ENCODE measurements around the gene MYO1H.

The MYO1H gene

DNA sequence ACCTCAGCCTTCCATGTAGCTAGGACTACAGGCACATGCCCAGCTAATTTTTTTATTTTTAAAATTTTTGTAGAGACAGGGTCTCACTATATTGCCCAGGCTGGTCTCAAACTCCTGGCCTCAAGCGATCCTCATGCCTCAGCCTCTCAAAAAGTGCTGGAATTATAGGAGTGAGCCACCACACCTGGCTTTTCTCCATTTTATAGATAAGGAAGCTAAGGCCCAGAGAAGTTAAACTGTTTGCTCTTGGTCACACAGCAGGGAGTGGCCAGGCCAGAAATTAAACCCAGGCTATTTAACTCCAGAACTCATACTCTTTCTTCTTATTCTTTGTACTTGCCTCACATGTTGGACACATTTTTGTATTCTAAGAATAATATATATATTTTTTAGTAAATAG lies 146.2 kb downstream of the MYO1H start:
- no peak for DNase-seq (ENCODE audit: low spot score)

DNA sequence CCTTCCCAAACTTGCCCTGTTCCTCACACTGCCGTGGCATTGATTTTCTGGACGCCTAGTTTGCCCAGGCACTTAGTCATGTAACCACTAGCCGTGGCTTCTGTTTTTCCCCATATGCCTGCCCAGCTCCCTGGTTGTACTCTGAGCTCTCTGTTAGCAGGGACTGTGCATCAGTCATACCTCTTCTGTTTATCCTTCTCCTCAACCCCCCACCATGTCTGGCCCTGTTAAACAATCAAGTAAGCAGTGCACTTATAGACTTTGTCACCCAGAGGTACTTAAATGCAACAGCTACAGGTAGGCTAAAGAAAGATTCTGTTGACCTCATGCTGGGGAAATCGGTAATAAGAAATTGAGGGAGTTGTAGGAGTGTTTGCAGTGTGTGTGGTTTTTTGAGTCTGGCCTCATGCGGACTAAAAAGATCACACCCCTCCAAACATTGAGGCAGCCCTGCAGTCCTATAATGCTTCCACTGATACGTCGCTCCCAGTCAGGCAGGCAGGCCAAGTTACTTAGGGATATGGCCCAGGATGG lies 146.7 kb downstream of the MYO1H start:
- DNase-seq (ENCODE audit: low spot score), result no peak

DNA sequence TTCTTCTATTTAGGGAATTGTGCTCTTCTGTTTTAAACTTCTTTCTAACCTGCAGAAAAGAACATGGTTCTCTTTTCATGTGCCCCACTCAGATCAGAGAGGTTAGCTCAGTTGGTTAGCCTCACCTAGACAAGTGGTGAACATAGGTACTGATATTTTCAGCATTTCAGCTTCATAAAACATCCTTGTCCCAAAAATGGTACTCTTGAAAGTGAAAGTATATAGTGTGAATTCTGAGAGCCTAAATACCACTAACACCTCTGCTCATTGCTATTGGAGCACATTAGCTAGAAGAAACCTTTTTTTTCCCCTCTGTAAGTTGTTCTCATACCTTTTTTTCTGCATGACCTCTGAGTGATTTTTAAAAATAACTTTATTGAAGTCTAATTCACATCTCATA lies 147.3 kb downstream of the MYO1H start:
- no peak for DNase-seq (ENCODE audit: low spot score)

DNA sequence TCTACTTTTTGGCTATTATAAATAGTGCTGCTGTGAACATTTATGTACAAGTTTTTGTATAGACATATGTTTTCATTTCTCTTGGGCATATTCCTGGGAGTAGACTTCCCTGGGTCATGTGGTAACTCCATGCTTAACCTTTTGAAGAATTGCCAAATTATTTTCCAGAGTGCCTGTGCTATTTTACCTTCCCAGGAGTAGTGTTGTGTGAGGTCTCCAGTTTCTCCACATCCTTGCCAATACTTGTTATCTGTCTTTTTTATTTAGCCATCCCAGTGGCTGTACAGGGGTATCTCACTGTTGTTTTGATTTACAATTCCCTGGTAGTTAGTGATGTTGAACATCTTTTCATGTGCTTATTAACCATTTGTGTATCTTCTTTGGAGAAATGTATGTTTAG lies 148.6 kb downstream of the MYO1H start:
- no peak for DNase-seq (ENCODE audit: low spot score)

- no peak for DNase-seq (ENCODE audit: low spot score)
These were observed 150.0 kb downstream of the MYO1H start for GRCh38 chr12:109497675-109498074.

Measured in D341Med (cell line).